HCT116 (cell line): ENCODE results near the gene ZFP1.

Experiments used
- CEBPB ChIP-seq: IDR thresholded peaks from 2 replicates; pipeline ENCODE4 v1.6.1; 2012; ENCODE audit warnings: low read depth
- EZH2phosphoT487 ChIP-seq: fragments of 200-600 bp; IDR thresholded peaks from 2 replicates; pipeline ENCODE4 v1.6.1; 2018; ENCODE audit warnings: antibody characterized with exemption, borderline replicate concordance
- POLR2A ChIP-seq: IDR thresholded peaks from 2 replicates; pipeline ENCODE4 v1.7.0; 2011; ENCODE audit warnings: borderline replicate concordance; ENCODE audit not compliant: insufficient read depth, insufficient read length; ENCODE audit errors: extremely low read depth
- POLR2AphosphoS5 ChIP-seq: IDR thresholded peaks from 2 replicates; pipeline ENCODE4 v1.6.1; 2011; ENCODE audit warnings: mild to moderate bottlenecking, low read depth, low read length, moderate library complexity
- TCF7L2 ChIP-seq: IDR thresholded peaks from 2 replicates; pipeline ENCODE4 v1.7.0; 2011; ENCODE audit warnings: borderline replicate concordance, inconsistent platforms; ENCODE audit not compliant: insufficient read depth, insufficient read length; ENCODE audit errors: extremely low read depth
- ZNF274 ChIP-seq: fragments of 200-500 bp; sonication (Bioruptor generic); IDR thresholded peaks from 2 replicates; pipeline ENCODE4 v1.6.1; 2014; ENCODE audit warnings: mild to moderate bottlenecking, low read depth, low read length, inconsistent platforms
- TF ChIP-seq, protein P1 (sequence below), 3 experiments: fragments of 200-600 bp in 1 of 3; sonication (generic) in 1 of 3; IDR thresholded peaks in 2 of 3; conservative IDR thresholded peaks in 1 of 3; 2 replicates each; pipeline ENCODE4 v1.5.1; 2012 to 2017; ENCODE audit warnings: low read depth in 2 of 3, low read length in 2 of 3, antibody characterized with exemption in 1 of 3, borderline replicate concordance in 1 of 3, control low read depth in 1 of 3, mild to moderate bottlenecking in 1 of 3, mixed read lengths in 1 of 3, mixed run types in 1 of 3, moderate library complexity in 1 of 3; ENCODE audit not compliant: insufficient read depth in 1 of 3

DNA sequence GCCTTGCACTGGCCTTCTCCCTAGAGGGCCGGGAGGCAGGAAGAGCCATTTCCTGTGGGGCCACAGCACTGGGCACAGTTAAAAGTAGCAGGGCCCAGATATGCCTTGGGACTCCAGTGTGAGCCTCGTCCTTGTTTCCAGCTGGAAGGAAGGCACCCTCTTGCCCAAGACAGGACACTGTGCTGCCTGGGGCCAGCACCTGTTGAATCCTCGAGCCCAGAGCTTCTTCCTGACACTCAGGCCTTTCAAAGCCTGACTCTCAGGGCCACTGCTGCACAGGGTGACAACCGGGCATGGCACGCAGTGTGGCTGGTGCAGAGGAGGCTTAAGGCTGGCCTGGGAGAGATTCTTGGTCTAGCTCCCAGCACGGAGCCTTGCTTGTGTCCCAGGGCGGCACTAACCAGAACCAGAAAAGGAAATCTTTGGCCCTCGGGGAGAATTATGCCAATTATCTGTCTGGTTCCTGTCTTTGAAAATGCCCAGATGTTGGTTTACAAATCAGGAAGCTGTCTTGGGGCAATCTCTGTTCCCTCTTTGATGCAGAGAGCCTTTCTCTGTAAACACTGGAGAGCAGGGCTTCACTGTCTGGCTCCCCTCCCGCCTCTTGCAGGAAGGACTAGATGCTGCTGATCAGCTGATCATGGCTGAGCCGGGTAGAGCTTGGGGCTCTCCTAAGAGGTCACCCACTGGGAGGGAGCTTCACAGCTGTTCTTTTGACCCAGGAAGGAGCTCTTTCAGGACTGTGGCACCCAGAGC is 42.8 kb upstream of the ZFP1 start:
- TF ChIP-seq, protein P1, sequence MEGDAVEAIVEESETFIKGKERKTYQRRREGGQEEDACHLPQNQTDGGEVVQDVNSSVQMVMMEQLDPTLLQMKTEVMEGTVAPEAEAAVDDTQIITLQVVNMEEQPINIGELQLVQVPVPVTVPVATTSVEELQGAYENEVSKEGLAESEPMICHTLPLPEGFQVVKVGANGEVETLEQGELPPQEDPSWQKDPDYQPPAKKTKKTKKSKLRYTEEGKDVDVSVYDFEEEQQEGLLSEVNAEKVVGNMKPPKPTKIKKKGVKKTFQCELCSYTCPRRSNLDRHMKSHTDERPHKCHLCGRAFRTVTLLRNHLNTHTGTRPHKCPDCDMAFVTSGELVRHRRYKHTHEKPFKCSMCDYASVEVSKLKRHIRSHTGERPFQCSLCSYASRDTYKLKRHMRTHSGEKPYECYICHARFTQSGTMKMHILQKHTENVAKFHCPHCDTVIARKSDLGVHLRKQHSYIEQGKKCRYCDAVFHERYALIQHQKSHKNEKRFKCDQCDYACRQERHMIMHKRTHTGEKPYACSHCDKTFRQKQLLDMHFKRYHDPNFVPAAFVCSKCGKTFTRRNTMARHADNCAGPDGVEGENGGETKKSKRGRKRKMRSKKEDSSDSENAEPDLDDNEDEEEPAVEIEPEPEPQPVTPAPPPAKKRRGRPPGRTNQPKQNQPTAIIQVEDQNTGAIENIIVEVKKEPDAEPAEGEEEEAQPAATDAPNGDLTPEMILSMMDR (IDR thresholded peaks at IDR 0.05 in 2 of 3, conservative IDR thresholded peaks at IDR 0.05 in 1 of 3; ENCODE audit: borderline replicate concordance in 1 of 3, insufficient read depth in 1 of 3, low read depth in 2 of 3, low read length in 2 of 3) = no peak
- TF ChIP-seq CEBPB (no peak), ZNF274 (no peak), EZH2phosphoT487 (no peak), TCF7L2 (no peak), POLR2A (no peak), POLR2AphosphoS5 (no peak)
